Measurements from ENCODE around the gene ESF1. TPM values are rescaled to one million over a fixed set of nuclear protein-coding genes. Genes with fewer than 3 reads are reported as not detected.

ESF1 gene
- total and polyA plus RNA-seq, 2 of the 8 experiments (the other 6 are each of a cell fraction or from before 2014, with no cell fraction given), result 1.1 to 32.9 TPM

DNA sequence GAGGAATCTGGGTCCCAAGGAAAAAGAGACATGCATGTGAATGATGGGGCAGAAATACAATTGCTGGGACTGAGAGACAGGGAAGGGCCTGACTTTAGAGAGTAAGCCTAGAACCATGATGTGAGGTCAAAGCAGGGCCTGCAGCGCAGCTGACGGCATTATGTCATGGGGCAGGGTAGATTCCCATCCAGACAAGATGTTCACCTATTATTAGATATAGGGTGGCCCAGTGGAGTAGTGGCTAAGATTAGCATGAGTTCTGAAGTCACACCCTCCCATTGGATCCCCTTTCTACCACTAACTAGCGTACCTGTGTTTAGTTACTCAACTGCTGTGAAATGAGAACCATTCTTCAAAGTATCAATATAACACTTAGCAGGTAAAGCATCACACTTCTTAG lies 39.7 kb upstream of the ESF1 start:
- Histone ChIP-seq H2BK5ac (ENCODE audit: low read depth, low read length) (no peak overlapping the region), H2AK5ac (ENCODE audit: low read depth, low read length) (no peak overlapping the region), H4K5ac (ENCODE audit: insufficient read length, low read depth, low read length) (no peak overlapping the region), H3K27ac (ENCODE audit: low read depth, low read length) (no peak overlapping the region), H3K36me3 (ENCODE audit: control insufficient read depth in 2 of 4, insufficient read depth in 4 of 4, low read length in 3 of 4) (no peaks in the 10 kb centered on the region), H2BK120ac (replicated peaks; ENCODE audit: low read depth, low read length) (no peak overlapping the region), H3K18ac (ENCODE audit: extremely low read depth, low read length) (no peak overlapping the region), H3K4me1 (replicated peaks in 1 of 4; ENCODE audit: control insufficient read depth in 3 of 4, insufficient read depth in 4 of 4, low read length in 3 of 4) (0 out of 7 replicates have a peak, but pooled peaks cover 0 to 2% (median 0%) of the 10 kb centered on the region in 4 experiments), H4K91ac (replicated peaks; ENCODE audit: insufficient read length, low read length) (no peak overlapping the region), H3K79me1 (ENCODE audit: low read depth, low read length) (no peaks in the 10 kb centered on the region), H3K4me3 (ENCODE audit: extremely low read depth in 1 of 4, insufficient read depth in 2 of 4, low read depth in 3 of 4, low read length in 4 of 4) (no peak overlapping the region), H3K9ac (replicated peaks in 1 of 4; ENCODE audit: extremely low read depth in 1 of 4, low read depth in 3 of 4, low read length in 3 of 4) (no peak overlapping the region), H4K20me1 (replicated peaks in 1 of 2; ENCODE audit: control insufficient read depth in 1 of 2, insufficient read depth in 2 of 2, low read length in 2 of 2) (no peaks in the 10 kb centered on the region), H3K14ac (ENCODE audit: insufficient read length) (no peak overlapping the region), H2AFZ (ENCODE audit: low read length) (no peak overlapping the region), H3K27me3 (replicated peaks in 1 of 4; ENCODE audit: control insufficient read depth in 3 of 4, extremely low read depth in 1 of 4, insufficient read depth in 3 of 4, low read length in 3 of 4) (no peaks in the 10 kb centered on the region), H2BK12ac (ENCODE audit: low read depth, low read length) (no peak overlapping the region), H2BK20ac (ENCODE audit: low read length) (no peak overlapping the region), H3K56ac (replicated peaks; ENCODE audit: insufficient read length, low read depth, low read length) (no peak overlapping the region), H3K23me2 (ENCODE audit: low read depth, low read length) (no peaks in the 10 kb centered on the region; the same call in 1 of the 2 replicates), H4K8ac (ENCODE audit: extremely low read depth, insufficient read depth, low read length) (no peak overlapping the region), H3K4ac (replicated peaks; ENCODE audit: insufficient read length, low read depth, low read length) (no peak overlapping the region), H3K4me2 (ENCODE audit: insufficient read depth in 1 of 2, low read depth in 2 of 2, low read length in 2 of 2) (no peak overlapping the region), H3K9me3 (ENCODE audit: insufficient read depth in 2 of 2, low read depth in 1 of 2, low read length in 1 of 2) (no peaks in the 10 kb centered on the region), H3K23ac (ENCODE audit: insufficient read length) (no peak overlapping the region), H3K79me2 (ENCODE audit: control insufficient read depth in 1 of 2, insufficient read depth in 2 of 2, low read length in 2 of 2) (no peaks in the 10 kb centered on the region), H2BK15ac (ENCODE audit: low read length) (no peak overlapping the region)
- no peak for DNase-seq (ENCODE audit: low read depth in 1 of 2, low spot score in 2 of 2)
- POLR2A ChIA-PET (ENCODE audit: partially characterized antibody), result interaction anchor here (1.0 to 1.1 kb wide), 2 partner anchors 35 to 39 kb away, joined by 3 to 5 read pairs; partner anchors contain the start of genes ESF1 and NDUFAF5
- CTCF ChIA-PET (ENCODE audit: partially characterized antibody), result interaction anchor here (1.0 to 2.8 kb wide), 7 partner anchors 11 to 230 kb away, joined by 3 to 14 read pairs (median 5); no protein-coding TSS in a partner anchor
- TF ChIP-seq YY1 (IDR thresholded peaks at IDR 0.05; ENCODE audit: low read depth, low read length) (no peak), CBX5 (IDR thresholded peaks at IDR 0.05; ENCODE audit: low read depth, low read length) (no peak), BRCA1 (IDR thresholded peaks at IDR 0.05; ENCODE audit: low read depth, low read length) (no peak), CBX8 (IDR thresholded peaks at IDR 0.05; ENCODE audit: borderline replicate concordance, low read depth, low read length) (no peak)
- TF ChIP-seq, protein P1, sequence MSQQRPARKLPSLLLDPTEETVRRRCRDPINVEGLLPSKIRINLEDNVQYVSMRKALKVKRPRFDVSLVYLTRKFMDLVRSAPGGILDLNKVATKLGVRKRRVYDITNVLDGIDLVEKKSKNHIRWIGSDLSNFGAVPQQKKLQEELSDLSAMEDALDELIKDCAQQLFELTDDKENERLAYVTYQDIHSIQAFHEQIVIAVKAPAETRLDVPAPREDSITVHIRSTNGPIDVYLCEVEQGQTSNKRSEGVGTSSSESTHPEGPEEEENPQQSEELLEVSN (IDR thresholded peaks at IDR 0.05), result no peak
- no peak for FAIRE-seq
- 94% methylated on average over 3 of the region's 3 CpGs; no CpG with 5 or more reads in 1 of the 2 experiments for WGBS, 2 experiments (ENCODE audit: extremely low coverage in 1 of 2, insufficient coverage in 1 of 2, insufficient read length in 1 of 2, insufficient replicate concordance in 2 of 2, low coverage in 1 of 2, low lambda C conversion rate in 2 of 2, missing lambda C conversion rate in 1 of 2)

Data from H1 (cell line).